HG02588 (cell line): ENCODE measurements around the gene SPOCK2.

ENCODE experiments used
- ATAC-seq: cut with Tn5 transposase; IDR thresholded peaks from one replicate; pipeline ENCODE4 v1.9.1; 2021; ENCODE audit warnings: mild to moderate bottlenecking, moderate library complexity; ENCODE audit not compliant: unreplicated experiment

The SPOCK2 gene

DNA sequence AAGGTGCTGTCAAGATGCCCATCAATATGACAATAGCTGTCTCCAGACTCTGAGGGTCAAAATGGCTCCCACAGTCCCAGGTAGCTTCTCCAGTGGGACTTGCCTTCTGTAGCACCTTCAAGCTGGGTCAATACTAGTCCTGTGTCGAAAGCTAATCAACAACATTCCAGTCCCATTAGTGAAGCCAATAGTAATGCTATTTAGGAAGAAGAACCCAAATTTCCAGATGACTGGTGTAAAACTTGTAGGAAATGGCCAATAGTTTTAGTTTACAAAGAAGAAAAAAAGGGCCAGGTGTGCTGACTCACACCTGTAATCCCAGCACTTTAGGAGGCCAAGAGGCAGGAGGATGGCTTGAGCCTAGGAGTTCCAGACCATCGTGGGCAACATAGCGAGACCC is 2.0 kb upstream of the SPOCK2 start:
- no peak for ATAC-seq

DNA sequence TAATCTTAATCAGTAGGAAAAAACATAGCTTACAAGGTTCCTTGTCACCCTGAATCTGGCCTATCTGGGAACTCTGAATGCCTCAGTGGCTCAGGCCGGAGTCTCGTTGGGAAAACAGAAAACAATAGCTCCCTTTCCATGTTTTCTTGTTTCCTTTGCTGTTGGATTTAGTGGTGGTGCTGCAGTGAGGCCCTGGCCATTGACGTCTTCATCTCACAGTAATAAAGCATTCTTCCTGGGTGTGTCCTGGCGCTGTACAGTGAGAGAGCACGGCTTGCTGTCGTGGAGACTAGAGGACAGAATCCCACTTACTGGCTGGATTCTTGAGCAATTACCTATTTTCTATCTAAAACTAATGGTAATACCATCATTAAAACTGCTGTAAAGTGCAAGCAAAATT is 1.3 kb upstream of the SPOCK2 start:
- ATAC-seq: no peak

DNA sequence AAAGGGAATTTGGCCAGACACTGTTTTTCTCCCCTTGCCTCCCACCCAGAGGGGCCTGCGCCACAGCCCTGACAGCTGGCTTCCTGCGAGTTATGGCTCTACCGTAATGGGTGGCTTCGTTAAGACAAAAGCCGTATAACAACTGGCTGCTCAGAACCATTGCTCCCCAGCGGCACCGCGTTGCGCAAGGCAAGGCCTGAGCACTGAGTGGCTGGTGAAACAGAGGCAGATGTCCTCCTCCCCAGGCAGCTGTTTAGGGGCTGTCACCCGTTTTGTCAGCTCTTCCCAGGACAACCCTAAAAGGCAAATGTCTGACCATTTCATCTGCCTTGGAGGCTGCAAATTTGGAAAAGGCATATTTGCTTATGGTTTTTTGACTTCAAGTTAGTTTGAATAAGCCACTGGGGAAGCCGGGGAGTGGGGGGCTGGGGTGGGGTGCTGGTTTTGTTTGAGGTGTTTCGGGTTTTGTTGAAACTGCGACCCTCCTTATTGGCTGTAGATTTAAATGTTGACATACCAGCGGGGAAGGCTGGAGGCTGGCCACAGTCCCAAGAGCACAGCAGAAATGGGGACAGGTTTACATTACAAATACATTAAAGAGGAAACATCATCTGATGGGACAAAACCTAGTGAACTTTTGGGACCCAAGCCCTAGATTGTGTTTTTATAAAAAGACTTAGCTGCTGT is 681 bp upstream of the SPOCK2 start:
- ATAC-seq: no peak

DNA sequence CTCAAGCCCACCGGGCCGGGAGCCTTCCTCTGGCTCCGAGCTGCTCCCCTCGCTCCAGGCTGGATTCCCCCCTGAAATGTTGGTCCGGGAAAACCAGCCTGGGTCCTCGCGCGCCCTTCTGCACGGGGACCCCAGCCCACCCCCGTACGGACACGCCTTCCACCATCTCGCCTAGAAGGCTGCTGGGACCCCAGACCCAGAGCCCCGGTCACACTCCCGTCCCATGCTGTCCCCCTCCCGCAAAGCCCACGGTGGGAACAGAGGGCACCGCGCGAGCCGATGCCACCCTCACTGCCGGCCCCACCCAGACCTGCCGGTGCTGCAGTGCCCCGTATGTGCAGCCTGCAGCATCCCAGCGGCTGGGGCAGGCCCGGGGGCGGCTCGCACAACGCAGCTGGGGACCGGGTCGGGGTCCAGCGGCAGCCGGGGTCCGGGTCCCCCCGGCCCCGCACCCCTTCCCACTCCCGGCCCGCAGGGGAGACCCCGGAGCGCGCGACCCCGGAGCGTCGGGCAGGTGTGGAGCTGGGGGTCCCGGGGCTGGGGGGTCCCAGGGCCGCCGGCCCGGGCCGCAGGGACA is 871 bp downstream of the SPOCK2 start:
- ATAC-seq: no peak

DNA sequence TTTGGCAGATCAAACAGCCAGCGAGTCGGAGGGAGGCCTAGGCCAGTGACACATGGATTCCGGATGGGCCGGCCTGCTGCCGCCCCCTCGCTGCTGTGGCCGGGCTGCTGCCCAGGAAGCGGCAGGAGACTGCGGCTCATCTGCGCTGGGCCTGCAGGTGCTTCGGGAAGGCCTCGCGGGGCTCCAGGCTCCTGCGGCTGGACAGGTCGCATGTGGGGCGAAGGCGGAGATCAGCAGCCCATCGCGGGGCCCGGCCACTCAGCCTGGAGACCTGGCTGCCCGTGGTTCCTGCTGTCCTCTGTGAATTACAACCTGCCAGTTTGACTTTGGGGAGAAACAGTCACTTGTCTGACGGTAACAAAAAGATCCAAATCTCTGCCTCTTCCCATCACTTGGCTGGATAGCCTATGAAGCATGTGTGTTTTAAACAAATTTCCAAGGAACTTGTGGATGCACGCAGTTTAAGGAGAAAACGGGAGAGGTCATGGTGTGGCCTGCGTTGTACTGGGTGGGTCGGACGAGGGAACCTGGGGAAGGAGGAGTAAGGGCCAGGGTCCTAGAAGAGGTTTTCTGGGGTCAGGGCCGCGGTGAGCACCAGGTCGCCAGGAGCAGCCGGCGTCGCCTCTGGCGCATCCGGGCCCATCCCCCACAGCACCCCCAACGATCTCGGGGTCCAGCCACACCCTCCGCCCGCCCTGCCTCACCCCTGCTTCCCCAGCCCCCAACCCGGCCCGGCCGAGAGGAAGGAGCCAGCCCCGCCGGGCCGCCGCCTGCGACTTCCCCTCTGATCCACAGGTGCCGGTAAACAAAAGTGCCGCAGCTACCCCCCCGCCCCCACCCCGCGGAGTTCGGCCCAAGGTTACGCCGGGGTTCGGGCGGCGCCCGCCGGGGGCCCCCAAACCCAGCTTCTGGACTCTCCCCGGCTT is 1.6 kb downstream of the SPOCK2 start:
- no peak for ATAC-seq

DNA sequence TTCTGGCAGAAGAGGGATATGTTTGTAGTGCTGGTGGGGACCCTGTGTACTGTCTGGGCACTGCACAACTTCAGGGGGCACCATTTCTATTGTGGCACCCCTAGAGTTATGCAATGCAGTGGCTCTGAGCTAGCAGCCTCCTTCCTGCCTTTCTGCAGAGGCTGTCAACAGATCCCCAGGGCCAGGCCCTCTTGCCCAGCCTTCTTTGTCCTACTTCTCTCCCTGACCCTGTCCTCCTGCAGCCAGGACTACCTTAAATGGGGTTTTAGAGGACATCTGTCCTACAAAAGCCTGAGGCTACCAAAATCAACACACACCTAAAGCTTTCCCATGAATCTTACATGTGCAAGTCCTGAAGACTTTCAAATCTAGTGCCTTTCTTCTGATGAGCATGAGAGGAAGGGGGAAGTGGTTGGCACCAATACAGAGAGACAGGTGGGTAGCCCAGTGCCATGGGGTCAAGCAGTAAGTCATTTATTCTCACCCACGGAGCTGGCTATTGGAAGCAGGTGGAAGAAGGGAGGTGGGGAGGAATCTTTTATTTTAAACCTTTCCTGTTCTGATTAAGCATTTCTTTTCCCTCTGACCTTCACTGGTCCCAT is 2.4 kb downstream of the SPOCK2 start:
- ATAC-seq: no peak

DNA sequence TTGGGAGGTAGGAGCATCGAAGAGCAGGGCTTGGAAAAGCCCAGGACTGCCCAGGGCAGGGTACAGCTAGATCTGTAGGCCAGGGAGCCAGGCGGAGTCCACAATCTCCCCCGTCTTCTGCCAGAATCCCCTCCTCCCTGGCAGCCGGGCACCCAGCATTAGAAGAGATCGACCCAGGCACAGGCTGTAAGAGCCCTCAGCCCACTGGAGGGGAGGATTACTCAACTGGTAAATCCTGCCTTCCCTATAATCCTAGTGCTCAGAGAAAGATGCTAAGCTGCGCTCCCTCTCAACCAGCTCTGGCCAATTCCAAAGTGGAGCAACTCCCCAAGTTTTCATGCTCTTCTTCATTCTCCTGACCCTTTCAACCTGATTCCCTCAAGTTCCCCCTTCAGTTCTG is 3.2 kb downstream of the SPOCK2 start:
- ATAC-seq: no peak

DNA sequence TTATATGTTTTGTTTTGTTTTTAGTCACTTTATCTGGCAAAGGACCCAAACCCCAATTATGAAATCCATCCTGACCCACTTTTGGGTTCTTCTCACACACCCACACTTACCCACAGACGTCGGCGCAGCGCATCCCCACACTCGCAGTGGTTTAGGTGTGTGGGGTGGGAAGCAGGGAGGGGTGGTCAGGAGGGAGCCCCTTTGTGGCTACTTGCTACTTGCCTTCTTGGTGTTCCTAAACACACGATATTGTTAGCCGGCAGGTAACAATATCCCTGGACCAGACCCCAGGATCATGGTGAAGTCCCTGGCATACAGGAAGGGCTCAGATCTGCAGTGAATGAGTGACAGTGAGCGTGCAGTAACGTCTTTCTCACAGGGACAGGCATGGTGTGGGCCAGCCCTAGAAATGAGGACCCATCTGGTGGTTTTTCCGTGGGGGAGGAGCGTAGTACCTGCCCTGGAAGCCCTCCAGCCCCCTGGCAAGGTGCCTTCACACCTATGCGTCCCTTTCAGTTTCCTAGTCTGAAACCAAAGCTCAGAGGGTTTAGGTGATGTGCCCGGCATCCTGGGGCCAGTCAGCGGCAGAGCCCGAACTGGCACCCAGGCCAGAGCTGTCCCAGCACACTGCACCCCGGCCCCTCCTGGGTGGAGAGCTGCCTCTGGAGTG is 4.4 kb downstream of the SPOCK2 start:
- ATAC-seq: no peak

DNA sequence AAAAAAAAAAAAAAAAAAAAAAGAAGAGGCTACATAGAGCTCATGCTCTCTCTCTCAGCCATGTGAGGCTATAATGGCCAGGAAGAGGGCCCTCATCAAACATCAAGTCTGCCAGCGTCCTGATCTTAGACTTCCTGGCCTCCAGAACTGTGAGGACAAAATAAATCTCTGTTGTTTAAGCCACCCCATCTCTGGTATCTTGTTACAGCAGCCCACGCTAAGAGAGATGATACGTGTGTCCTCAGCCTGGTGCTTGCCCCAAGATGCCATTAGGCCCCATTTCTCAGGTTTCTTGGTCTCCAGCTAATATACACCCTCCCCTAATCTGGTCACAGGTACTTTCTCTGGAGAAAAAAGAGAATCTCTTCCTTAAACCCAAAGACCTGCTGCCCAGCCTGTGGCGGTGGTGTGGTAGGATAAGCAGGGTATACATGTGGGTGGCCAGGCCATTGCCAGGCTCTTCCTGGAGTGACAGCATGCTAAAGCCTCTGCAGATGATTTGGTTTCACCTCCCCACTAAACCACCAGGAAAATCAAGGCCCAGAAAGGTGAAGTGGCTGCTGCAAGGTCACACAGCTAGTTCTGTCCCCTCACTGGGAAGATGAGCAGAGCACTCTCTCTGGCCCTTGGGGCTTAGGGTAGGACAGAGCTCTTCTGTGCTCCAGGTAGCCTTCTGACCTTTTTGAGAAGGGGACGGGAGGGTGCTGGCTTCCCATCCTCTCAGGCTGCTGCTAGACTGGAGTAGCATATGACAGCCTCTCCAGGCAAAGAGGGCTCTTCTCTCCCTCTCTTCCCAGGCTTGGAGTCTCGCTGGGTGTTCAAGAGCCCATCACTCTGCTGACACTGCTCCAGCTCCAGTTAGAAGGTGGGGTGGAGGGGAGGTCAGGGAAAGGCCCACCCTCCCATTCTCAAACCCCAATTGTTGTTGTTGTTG is 5.2 kb downstream of the SPOCK2 start:
- ATAC-seq: no peak

DNA sequence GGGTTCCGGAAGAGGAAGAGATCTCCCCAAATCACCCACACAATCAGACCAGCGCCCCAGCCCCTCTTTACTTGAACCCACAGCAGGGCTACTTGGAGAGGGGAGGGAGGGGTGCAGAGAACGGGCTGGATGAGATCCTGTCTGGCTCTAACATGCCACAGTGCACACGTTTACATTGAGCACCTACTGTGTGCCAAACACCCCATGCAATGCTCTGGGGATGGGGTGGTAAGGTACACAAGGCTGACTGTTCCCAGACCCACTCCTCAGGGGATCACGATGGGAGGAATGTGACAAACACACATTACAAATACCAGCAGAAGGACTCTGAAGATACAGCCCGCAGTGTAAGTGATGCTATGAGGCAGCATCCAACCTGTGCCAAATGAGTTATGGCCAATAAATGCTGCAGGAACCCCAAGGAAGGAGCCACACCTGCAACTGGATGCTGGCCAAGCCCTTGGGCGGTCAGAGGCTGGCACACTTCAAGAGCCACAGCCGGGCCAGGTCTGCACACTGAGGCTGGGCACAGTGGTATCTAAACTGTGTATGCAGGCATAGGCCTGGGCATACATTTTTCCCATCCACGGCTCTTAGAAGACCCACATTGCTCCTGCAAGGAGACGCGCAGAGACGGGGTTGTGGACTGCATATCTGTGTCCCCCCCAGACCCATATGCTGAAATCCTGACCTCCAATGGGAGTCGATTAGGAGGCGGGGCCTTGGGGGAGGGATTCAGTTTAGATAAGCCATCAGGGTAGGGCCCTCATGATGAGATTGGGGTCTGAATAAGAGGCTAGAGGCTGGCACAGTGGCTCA is 6.4 kb downstream of the SPOCK2 start:
- ATAC-seq: no peak

DNA sequence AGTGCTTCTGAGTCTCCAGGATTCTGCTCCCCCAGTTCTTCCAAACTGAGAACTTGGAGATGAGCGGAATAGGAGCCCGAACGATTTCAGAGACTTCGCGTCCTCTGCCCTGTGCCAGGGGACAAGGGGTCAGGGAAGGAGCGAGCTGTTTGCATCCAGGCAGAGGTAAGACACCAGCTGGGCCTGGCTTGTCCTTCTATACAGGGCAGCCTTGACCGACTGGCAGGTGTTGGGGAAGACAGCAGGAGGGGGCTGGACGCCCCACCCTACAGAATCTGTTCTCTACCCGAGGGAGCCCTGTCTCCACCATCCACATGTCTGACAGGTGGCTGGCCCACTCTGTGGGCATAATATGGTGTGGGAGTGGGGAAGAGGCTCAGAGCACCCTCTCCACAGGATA is 7.1 kb downstream of the SPOCK2 start:
- ATAC-seq: no peak

DNA sequence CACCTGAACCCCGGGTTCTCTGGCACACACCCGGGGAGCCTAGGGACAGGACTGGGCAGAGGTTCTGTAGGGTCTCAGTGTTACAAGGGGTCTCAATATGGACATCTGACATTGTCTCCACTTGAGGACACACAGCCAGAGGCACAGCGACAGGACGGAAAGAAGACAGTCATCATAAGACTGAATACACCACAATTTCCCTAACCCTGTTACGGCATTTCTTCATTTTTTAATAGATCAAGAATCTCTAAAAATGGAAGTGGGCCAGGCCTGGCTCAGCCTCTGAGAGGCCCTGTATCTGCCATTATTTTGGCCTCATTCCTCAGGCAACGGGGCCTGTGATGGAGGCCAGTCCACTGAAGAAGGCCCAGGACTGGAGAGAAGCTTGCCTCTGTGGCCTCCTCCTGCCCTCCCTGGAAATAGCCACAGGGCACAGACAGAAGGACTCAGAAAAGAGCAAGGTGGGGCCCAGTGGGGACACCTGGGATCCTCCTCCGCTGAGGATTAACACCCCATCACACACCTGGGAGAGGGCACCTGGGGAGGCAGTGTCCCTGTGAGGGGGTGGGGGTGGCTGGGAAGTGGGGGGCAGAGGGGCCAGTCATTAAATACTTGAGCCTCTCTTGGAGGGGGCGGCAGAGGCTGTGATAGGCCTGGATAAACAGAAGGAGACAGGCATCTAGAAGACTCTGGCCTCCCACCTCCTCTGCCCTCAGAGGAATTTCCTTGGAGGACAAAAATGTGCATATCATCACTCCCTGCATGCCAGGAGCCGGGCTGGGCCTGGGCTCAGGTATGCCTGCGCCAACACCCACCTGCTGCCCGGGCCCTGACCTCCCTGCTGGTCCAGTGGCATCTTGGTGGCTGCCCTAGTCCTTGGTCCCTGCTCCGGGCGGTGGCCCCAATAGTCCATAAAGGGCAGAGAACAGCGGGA is 8.0 kb downstream of the SPOCK2 start:
- no peak for ATAC-seq

DNA sequence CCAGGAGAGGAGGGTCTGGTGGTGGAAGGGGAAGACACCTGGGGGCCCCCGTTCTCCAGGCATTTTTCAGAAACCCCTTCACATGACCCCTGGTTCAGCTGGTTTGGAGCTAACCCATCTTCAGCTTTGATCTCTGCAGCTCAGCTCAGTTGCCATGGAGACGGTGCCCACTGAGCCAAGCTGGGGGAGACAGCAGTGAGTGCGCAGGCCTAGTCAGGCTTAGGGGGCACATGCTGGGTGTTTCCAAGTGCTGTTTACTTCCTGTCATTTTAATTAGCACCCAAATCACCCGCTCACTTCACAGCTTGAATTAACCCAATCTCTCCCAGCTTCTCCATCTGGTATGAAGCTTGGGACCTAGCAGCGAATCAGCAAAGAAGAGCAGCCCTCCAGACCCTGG is 9.0 kb downstream of the SPOCK2 start:
- no peak for ATAC-seq

DNA sequence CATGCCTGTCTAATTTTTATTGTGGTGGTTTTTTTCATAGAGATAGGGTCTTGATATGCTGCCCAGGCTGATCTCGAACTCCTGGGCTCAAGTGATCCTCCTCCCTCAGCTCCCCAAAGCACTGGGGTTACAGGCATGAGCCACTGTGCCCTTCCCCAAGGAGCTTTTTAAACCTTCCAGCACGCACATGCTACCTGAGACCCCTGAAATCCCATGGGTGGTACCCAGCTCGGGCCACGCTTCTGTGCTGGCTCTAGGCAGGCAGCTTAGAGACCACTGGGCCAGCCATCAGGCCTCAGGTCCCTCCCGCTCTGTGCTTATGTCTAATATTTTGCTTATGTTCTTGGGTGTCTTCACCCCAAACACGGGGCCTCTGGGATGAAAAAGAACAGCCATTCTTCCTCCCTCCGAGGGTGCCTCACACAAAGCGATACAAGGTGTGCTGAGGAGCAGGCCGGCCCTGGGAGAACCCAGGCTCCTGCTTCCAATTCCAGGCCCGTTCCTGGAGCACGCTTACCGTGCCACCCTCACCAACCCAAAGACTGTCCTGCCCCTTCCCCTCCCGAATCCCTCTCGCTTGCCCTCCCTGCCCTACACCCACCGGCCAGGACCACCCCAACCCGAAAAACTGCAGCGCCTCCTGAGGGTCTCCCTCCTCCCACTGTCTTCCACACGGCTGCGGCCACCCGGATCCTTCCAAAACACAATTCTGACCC is 10.9 kb downstream of the SPOCK2 start:
- no peak for ATAC-seq

DNA sequence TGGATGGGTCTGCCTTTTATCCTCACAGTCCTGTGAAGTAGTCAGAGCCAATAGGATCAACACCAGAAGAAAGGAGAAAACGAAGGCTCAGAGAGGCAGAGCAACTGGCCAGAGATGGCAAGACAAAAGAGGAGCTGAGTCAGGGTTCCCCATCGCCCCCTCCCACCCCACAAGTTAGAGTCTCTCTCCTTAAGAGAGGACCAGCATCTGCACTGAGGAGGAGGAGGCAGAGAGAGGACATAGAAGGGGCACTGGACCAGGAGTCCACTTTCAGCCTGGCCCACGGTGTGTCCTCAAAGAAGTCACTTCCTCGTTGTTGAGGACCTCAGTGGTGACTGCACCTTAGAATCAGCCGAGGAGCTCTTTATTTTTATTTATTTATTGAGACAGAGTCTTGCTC is 11.6 kb downstream of the SPOCK2 start:
- ATAC-seq: no peak

DNA sequence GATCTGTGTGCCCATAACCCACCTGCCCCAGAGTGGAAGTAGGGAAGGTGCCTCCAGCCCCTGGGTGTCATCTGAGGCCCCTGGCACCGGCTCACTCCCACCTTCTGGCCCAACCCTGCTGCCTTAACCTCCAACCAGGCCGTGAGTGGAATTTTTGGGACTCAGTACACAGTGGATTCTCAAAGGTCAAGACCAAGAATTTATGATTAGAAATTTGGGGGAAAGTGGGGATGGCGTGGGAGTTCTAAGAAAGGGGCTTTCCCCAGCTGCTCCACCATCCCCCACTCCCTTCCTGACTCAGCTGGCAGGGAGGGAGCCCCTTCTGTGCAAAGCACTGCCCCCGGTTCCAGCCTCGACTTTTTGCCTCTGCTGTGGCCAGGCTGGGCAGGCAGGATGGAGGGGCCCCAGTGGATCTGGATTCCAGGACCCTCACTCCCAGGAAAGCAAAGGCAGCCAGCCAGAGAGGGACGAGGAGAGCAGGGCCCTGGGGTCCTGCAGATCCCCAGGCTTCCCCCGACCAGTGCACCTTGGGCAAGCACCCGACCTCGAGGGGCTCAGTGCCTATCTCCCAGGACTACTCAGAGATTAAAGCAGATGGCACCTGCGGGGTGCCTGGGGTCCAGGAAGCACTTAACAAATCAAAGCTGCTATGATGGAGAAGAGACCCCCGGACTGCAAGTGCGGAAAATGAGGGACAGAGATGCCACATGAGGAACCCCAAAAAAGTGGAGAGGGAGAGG is 12.8 kb downstream of the SPOCK2 start:
- no peak for ATAC-seq
